Stimulated activated CD8-positive, alpha-beta memory T cell treated with anti-CD3 and anti-CD28 coated beads, Interleukin-12 subunit alpha, Interleukin-12 subunit beta, amount 100 ng/mL, for 24 hours (primary cell): ENCODE measurements around the gene CTF1.
"Not testable (repeated sequence)": the region's sequence is repeated elsewhere in the genome, so short reads cannot be mapped to it uniquely, and the experiment has no call there.

Experiments
- DNase-seq: peaks from one replicate; pipeline ENCODE4 v3.0.0-alpha.2; 2020; ENCODE audit errors: extremely low read depth

CTF1 gene

GRCh38 chr16:30888856-30889499 is 7.4 kb upstream of the CTF1 start:
- no peak for DNase-seq

GRCh38 chr16:30889721-30890120 is 6.7 kb upstream of the CTF1 start:
- DNase-seq: no peak

GRCh38 chr16:30891043-30891823 is 5.2 kb upstream of the CTF1 start:
- DNase-seq: not testable (repeated sequence)

- DNase-seq: no peak
Observed at GRCh38 chr16:30892670-30893416, 3.6 kb upstream of the CTF1 start.

- no peak for DNase-seq
Observed at GRCh38 chr16:30893417-30893743, 3.0 kb upstream of the CTF1 start.

GRCh38 chr16:30893744-30894539 is 2.5 kb upstream of the CTF1 start, which contains the start of gene BCL7C:
Gene BCL7C, minus strand, starts transcription at chr16:30894077. Its CDS starts 133 bp downstream, at chr16:30893944.
- DNase-seq: peak; percentile 64

GRCh38 chr16:30894540-30895368 is 1.7 kb upstream of the CTF1 start:
- no peak for DNase-seq

GRCh38 chr16:30895627-30896260 is 670 bp upstream of the CTF1 start:
- no peak for DNase-seq

GRCh38 chr16:30896889-30897733 is 697 bp downstream of the CTF1 start:
- peak; percentile 60 for DNase-seq

- no peak for DNase-seq
Observed at GRCh38 chr16:30899794-30900193, 3.4 kb downstream of the CTF1 start.

GRCh38 chr16:30900588-30900987 is 4.2 kb downstream of the CTF1 start:
- DNase-seq: no peak

GRCh38 chr16:30901201-30902028 is 5.0 kb downstream of the CTF1 start:
- no peak for DNase-seq

GRCh38 chr16:30902029-30902972 is 5.9 kb downstream of the CTF1 start:
- no peak for DNase-seq

GRCh38 chr16:30903002-30903401 is 6.6 kb downstream of the CTF1 start:
- no peak for DNase-seq

- DNase-seq: no peak
Observed at GRCh38 chr16:30903596-30903995, 7.2 kb downstream of the CTF1 start.

- no peak for DNase-seq
Observed at GRCh38 chr16:30904114-30904780, 7.8 kb downstream of the CTF1 start.

GRCh38 chr16:30907064-30907463 is 10.7 kb downstream of the CTF1 start:
- DNase-seq: no peak
